GM23248 (cell line): Measurements from ENCODE around the gene HOXD12. TPM values are rescaled to one million over a fixed set of nuclear protein-coding genes. Genes with fewer than 3 reads are reported as not detected.

Experiments used
- DNase-seq: peaks from one replicate; pipeline ENCODE4 v3.0.0-alpha.2; 2015
- H2AFZ ChIP-seq: fragments of 200-600 bp; sonication (generic); 2 replicates; pipeline ENCODE4 v1.6.1; 2016; ENCODE audit warnings: antibody characterized with exemption
- H3F3A ChIP-seq: fragments of 200-600 bp; sonication (generic); 2 replicates; pipeline ENCODE4 v1.6.1; 2016; ENCODE audit warnings: mild to moderate bottlenecking, antibody characterized with exemption, mixed run types; ENCODE audit not compliant: insufficient read depth
- H3K27ac ChIP-seq: fragments of 200-600 bp; sonication (generic); 2 replicates; pipeline ENCODE4 v1.5.1; 2016; ENCODE audit warnings: mild to moderate bottlenecking
- H3K27me3 ChIP-seq: fragments of 200-600 bp; sonication (generic); replicated peaks from 2 replicates; pipeline ENCODE4 v1.6.1; 2016; ENCODE audit warnings: mild to moderate bottlenecking; ENCODE audit not compliant: insufficient read depth
- H3K36me3 ChIP-seq: fragments of 200-600 bp; sonication (generic); 2 replicates; pipeline ENCODE4 v1.6.1; 2016; ENCODE audit warnings: low read depth, mild to moderate bottlenecking
- H3K4me1 ChIP-seq: fragments of 200-600 bp; sonication (generic); 2 replicates; pipeline ENCODE4 v1.6.1; 2016; ENCODE audit warnings: mild to moderate bottlenecking; ENCODE audit not compliant: insufficient read depth
- H3K4me2 ChIP-seq: fragments of 200-600 bp; sonication (generic); one replicate; pipeline ENCODE4 v1.6.1; 2016; ENCODE audit warnings: mild to moderate bottlenecking; ENCODE audit not compliant: unreplicated experiment
- H3K4me3 ChIP-seq: fragments of 200-600 bp; sonication (generic); 2 replicates; pipeline ENCODE4 v1.5.1; 2016; ENCODE audit warnings: mild to moderate bottlenecking
- H3K79me2 ChIP-seq: fragments of 200-600 bp; sonication (generic); 2 replicates; pipeline ENCODE4 v1.6.1; 2016; ENCODE audit warnings: mild to moderate bottlenecking; ENCODE audit not compliant: insufficient read depth
- H3K9ac ChIP-seq: fragments of 200-600 bp; sonication (generic); 2 replicates; pipeline ENCODE4 v1.6.1; 2016; ENCODE audit warnings: mild to moderate bottlenecking
- H3K9me2 ChIP-seq: fragments of 200-600 bp; sonication (generic); 2 replicates; pipeline ENCODE4 v1.6.1; 2016; ENCODE audit warnings: mixed run types, mild to moderate bottlenecking, moderate library complexity; ENCODE audit not compliant: insufficient read depth
- H3K9me3 ChIP-seq: fragments of 200-600 bp; sonication (generic); one replicate; pipeline ENCODE4 v1.6.1; 2017; ENCODE audit warnings: low read depth
- H4K20me1 ChIP-seq: fragments of 200-600 bp; sonication (generic); 2 replicates; pipeline ENCODE4 v1.6.0; 2016; ENCODE audit not compliant: insufficient read depth
- EZH2 ChIP-seq: fragments of 200-600 bp; sonication (generic); IDR thresholded peaks from 2 replicates; pipeline ENCODE4 v1.6.1; 2018; ENCODE audit warnings: antibody characterized with exemption, mild to moderate bottlenecking; ENCODE audit not compliant: insufficient read depth, poor library complexity, severe bottlenecking
- EZH2phosphoT487 ChIP-seq: fragments of 200-600 bp; sonication (generic); IDR thresholded peaks from 2 replicates; pipeline ENCODE4 v1.6.1; 2018; ENCODE audit warnings: antibody characterized with exemption, moderate library complexity, mild to moderate bottlenecking, low read depth; ENCODE audit not compliant: insufficient read depth
- WGBS, 2 experiments: methylation state at CpG; one replicate each; pipeline ENCODE4 v1.1.6; 2015 to 2017; ENCODE audit warnings: low lambda C conversion rate in 2 of 2, low coverage in 1 of 2; ENCODE audit errors: missing lambda C conversion rate in 2 of 2; 5-methylcytosine and 5-hydroxymethylcytosine counted together
- in situ Hi-C: fragments of 300-500 bp; cut with MboI; formaldehyde crosslinking; loops from 2 replicates; pipeline ENCODE4 v1.15.0; 2020
- polyA plus RNA-seq: library from polyadenylated mRNA; unstranded; fragments of >200 nt; fragmentation: Nextera tagmentation; extraction: Ambion mirVana; gene quantifications from 2 replicates; pipeline ENCODE4 v1.2.1, GENCODE V29; 2016
- total RNA-seq: library from RNA; depleted of rRNA; stranded (reverse); fragments of >200 nt; shearing (Covaris generic); gene quantifications from 2 replicates; pipeline ENCODE4 v1.2.3, GENCODE V29; 2014

Gene HOXD12
- total and polyA plus RNA-seq, 2 experiments from 2014 or later = 0.19 to 0.22 TPM

- DNase-seq = no peak
- H3K4me2 ChIP-seq = no peak overlapping the region
- TF ChIP-seq EZH2 (no peak), EZH2phosphoT487 (no peak)
- no peaks in the 10 kb centered on the region for H3K27me3 ChIP-seq
- peaks cover 70% of the 10 kb centered on the region for H3K79me2 ChIP-seq
- H3K9me3 ChIP-seq = no peaks in the 10 kb centered on the region
- H3K9me2 ChIP-seq = no peaks in the 10 kb centered on the region
- no peak overlapping the region for H3K27ac ChIP-seq
- in situ Hi-C loops = loop anchor here (10.0 kb wide), 1 partner anchor 305 kb away; no protein-coding TSS in a partner anchor
- no peaks in the 10 kb centered on the region for H3K4me1 ChIP-seq
- H3K36me3 ChIP-seq = peaks cover 8% of the 10 kb centered on the region; the same call in 1 of the 2 replicates
- no peak overlapping the region for H2AFZ ChIP-seq
- H3K4me3 ChIP-seq = no peak overlapping the region
- H3F3A ChIP-seq = 0 out of 2 replicates have a peak, but pooled peaks cover 11% of the 10 kb centered on the region
- WGBS, 2 experiments = 98% methylated on average over 21 to 22 of the region's 22 CpGs
- H3K9ac ChIP-seq = no peak overlapping the region
- peaks cover 2% of the 10 kb centered on the region; the same call in 1 of the 2 replicates for H4K20me1 ChIP-seq
Observed at GRCh38 chr2:176149481-176149938, 49.9 kb downstream of the HOXD12 start.

- H3K4me1 ChIP-seq = no peaks in the 10 kb centered on the region
- peaks cover 65% of the 10 kb centered on the region for H3K79me2 ChIP-seq
- H3K27me3 ChIP-seq = no peaks in the 10 kb centered on the region
- H3K27ac ChIP-seq = no peak overlapping the region
- 96% methylated on average over 24 of the region's 24 CpGs for WGBS, 2 experiments
- no peak overlapping the region for H3K4me2 ChIP-seq
- H3K4me3 ChIP-seq = no peak overlapping the region
- H3F3A ChIP-seq = 0 out of 2 replicates have a peak, but pooled peaks cover 16% of the 10 kb centered on the region
- H3K36me3 ChIP-seq = peaks cover 9% of the 10 kb centered on the region; the same call in 1 of the 2 replicates
- H4K20me1 ChIP-seq = peaks cover 2% of the 10 kb centered on the region; the same call in 1 of the 2 replicates
- no peak overlapping the region for H3K9ac ChIP-seq
- no peaks in the 10 kb centered on the region for H3K9me3 ChIP-seq
- H3K9me2 ChIP-seq = no peaks in the 10 kb centered on the region
- H2AFZ ChIP-seq = no peak overlapping the region
- no peak for DNase-seq
- in situ Hi-C loops = loop anchor here (10.0 kb wide), 1 partner anchor 305 kb away; no protein-coding TSS in a partner anchor
- TF ChIP-seq EZH2phosphoT487 (no peak), EZH2 (no peak)
Observed at GRCh38 chr2:176149939-176150583, 50.5 kb downstream of the HOXD12 start.

DNA sequence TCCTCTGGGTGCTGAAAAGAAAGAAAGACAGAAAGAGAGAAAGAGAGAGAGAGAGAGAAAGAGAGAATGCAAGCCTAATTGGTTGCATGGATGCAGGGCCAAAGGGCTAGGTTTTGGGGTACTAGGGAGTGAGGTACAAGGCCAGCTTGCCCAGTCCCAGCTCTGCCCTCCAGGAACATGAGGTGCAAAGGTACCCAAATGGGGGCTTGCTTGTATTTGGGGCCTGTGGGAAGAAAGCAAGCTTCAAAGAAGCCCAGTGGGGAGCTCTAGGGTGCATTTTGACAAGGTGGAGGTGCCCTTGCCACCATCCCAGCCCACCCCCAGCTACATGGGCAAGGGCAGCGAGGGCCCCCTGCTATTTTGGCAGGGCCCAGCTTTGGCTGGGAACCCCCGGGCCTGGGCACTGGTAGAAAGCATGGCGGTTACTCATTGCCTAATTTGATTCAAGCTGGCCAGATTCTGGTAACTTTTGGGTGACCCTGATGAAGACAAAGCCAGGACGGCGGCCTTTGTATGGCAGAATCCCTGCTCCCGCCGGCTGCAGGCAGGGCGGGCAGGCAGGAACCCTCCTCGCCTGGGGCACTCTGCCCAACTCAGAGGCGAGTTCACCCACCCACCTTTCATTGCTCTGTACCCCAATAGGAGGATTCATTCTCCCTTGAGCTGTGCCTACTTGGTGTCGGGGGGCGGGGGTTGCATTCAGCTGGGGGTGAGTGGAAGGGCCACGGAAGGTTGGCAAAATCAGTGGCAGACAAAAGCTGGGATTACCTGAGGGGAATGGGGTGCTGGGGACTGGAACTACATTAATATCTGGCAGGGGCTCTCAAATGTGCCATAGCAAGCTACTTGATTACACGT is 51.2 kb downstream of the HOXD12 start:
- Histone ChIP-seq H4K20me1 (peaks cover 1% of the 10 kb centered on the region; the same call in 1 of the 2 replicates), H3K27ac (no peak overlapping the region), H3K36me3 (peaks cover 9% of the 10 kb centered on the region; the same call in 1 of the 2 replicates), H2AFZ (no peak overlapping the region), H3K9me3 (no peaks in the 10 kb centered on the region), H3K27me3 (no peaks in the 10 kb centered on the region), H3K4me1 (no peaks in the 10 kb centered on the region), H3K9ac (no peak overlapping the region), H3F3A (peaks cover 22% of the 10 kb centered on the region; the same call in 1 of the 2 replicates), H3K9me2 (no peaks in the 10 kb centered on the region), H3K4me3 (no peak overlapping the region), H3K79me2 (peaks cover 57% of the 10 kb centered on the region), H3K4me2 (no peak overlapping the region)
- in situ Hi-C loops = no loop called here
- TF ChIP-seq EZH2phosphoT487 (no peak), EZH2 (no peak)
- 86 to 88% methylated on average over 14 of the region's 14 CpGs for WGBS, 2 experiments
- DNase-seq = no peak
